GM19099 (cell line): ENCODE data around the gene SNX19.

ENCODE experiments used
- POLR2A ChIP-seq: IDR thresholded peaks from 3 replicates; pipeline ENCODE4 v1.6.1; 2011; ENCODE audit warnings: low read depth; ENCODE audit not compliant: insufficient read length; ENCODE audit errors: extremely low read depth

The SNX19 gene

GRCh38 chr11:130865774-130866114 lies 50.5 kb downstream of the SNX19 start:
- no peak for TF ChIP-seq POLR2A

- TF ChIP-seq POLR2A, result no peak
These were observed 51.0 kb downstream of the SNX19 start for GRCh38 chr11:130865091-130865773.

GRCh38 chr11:130861902-130862860 lies 54.1 kb downstream of the SNX19 start:
- TF ChIP-seq POLR2A, result no peak

- TF ChIP-seq POLR2A, result no peak
These were observed 55.0 kb downstream of the SNX19 start for GRCh38 chr11:130861283-130861682.

- no peak for TF ChIP-seq POLR2A
These were observed 56.4 kb downstream of the SNX19 start for GRCh38 chr11:130859886-130860285.

GRCh38 chr11:130858215-130858614 lies 58.1 kb downstream of the SNX19 start:
- TF ChIP-seq POLR2A, result no peak

GRCh38 chr11:130854483-130854882 lies 61.8 kb downstream of the SNX19 start:
- no peak for TF ChIP-seq POLR2A

GRCh38 chr11:130852589-130852988 lies 63.7 kb downstream of the SNX19 start:
- no peak for TF ChIP-seq POLR2A

GRCh38 chr11:130850185-130850944 lies 65.9 kb downstream of the SNX19 start:
- no peak for TF ChIP-seq POLR2A

GRCh38 chr11:130849215-130849568 lies 67.1 kb downstream of the SNX19 start:
- no peak for TF ChIP-seq POLR2A

GRCh38 chr11:130848361-130849214 lies 67.7 kb downstream of the SNX19 start:
- no peak for TF ChIP-seq POLR2A

GRCh38 chr11:130847517-130847916 lies 68.8 kb downstream of the SNX19 start:
- TF ChIP-seq POLR2A, result no peak

- no peak for TF ChIP-seq POLR2A
These were observed 69.7 kb downstream of the SNX19 start for GRCh38 chr11:130846606-130847005.

GRCh38 chr11:130842001-130842400 lies 74.3 kb downstream of the SNX19 start:
- no peak for TF ChIP-seq POLR2A
